HG02759 (cell line): ENCODE data around the gene TMEM123.

Experiments used
- ATAC-seq: cut with Tn5 transposase; IDR thresholded peaks from one replicate; pipeline ENCODE4 v1.9.1; 2021; ENCODE audit warnings: mild to moderate bottlenecking, moderate library complexity; ENCODE audit not compliant: unreplicated experiment

Gene TMEM123, protein sequence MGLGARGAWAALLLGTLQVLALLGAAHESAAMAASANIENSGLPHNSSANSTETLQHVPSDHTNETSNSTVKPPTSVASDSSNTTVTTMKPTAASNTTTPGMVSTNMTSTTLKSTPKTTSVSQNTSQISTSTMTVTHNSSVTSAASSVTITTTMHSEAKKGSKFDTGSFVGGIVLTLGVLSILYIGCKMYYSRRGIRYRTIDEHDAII

GRCh38 chr11:102452461-102453301 is at the start of gene TMEM123:
TSS of gene TMEM123 (minus strand) at chr11:102452765. CDS start at chr11:102452623, 142 bp downstream.
- peak; percentile 68 for ATAC-seq

DNA sequence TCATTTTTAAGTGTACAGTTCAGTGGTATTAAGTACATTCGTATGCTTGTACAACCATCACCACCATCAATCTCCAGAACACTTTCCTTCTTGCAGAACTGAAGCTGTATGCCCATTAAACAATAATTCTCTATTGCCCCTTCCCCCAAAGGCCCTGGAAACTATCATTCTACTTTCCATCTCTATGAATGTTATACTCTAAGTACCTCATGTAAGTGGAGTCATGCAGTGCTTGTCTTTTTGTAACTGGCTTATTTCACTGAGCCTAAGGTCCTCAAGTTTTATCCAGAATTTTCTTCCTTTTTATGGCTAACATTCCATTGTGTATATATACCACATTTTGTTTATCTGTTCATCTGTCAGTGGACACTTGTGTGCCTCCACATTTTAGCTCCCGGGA is 48.3 kb upstream of the TMEM123 start:
- no peak for ATAC-seq

- ATAC-seq = no peak
Measured at GRCh38 chr11:102499931-102500330, 47.4 kb upstream of the TMEM123 start.

- no peak for ATAC-seq
Measured at GRCh38 chr11:102499151-102499550, 46.6 kb upstream of the TMEM123 start.

GRCh38 chr11:102497061-102497460 is 44.5 kb upstream of the TMEM123 start:
- ATAC-seq = no peak

GRCh38 chr11:102495161-102496042 is 42.8 kb upstream of the TMEM123 start:
- ATAC-seq = peak; percentile 81

GRCh38 chr11:102494216-102494615 is 41.7 kb upstream of the TMEM123 start:
- ATAC-seq = no peak

DNA sequence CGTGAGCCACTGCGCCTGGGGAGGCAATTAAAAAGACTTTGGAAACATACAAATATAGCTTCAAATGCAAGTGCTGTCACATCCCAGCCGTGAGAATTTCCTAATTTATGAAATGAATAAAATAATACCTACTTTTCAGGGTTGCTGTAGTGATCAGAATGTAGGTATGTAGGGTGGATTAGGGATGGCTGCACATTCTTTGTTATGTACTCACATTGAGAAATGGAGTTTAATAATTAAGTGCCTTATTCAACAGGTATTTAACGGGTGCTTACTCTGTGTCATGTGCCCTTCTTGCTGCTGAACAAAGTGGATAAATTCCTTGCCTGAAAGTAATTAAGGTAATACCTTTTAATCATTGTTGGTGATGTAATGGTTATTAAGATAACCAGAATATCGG is 41.0 kb upstream of the TMEM123 start:
- ATAC-seq = no peak

DNA sequence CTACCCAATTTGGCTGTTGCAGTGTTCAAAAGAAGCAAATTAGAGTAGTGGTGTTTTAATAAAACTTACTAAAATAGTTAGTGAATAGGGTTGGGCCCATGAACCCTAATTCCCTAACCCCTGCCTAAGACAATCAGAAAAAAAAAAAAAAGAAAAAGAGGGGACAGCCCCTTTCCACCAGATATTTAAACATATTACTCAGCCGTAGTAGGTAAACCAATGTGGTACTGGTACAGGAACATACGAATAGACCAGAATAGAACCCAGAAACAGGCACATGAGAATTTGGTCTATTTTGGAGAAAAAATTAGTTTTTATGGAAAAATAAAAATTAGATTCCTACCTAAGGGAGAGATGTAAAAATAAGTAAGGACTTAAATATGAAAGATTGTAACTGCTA is 39.4 kb upstream of the TMEM123 start:
- ATAC-seq = no peak

DNA sequence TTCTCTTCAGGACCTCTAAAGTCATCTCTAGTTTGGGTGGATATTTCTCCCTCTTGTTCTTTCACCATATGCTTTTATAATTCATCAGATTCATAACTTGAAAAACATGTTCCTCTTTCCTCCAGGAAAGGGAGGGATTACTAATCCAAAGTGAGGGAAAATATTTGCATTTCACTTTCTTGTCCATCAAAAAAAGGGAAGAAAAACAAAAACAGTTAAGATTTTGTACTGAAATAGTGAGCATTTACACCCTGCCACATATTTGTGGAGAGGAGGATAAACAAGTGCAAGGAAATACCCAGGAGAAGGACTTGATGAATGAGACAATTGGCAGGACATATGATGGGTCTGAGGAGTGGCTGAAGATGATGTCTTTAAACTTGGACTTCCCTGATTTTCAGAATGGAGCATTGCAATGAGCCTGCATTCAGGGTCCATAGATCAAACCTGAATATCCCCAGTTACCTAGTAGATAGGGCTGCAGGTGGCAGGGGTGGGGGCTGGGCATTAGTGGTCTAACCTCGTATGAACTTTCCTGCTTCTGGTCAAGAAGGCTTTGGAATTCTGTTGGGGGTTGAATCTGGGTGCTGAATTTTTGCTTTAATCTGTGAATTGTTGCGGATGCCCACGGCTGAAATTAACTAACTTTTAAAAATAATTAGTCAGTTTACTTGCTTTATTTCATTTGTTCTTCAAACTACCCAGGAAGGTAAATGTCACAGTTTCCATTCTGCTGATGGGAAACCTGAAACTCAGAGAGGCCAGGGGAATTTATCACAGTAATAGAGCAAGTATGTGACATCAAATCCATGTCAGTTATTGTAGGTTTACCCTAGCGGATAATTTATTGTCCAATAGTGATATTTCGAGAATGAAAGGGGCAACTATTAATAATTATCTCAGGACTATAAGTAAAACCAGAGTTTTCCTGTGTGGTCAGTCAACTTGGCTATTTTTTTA is 36.9 kb upstream of the TMEM123 start:
- ATAC-seq = no peak

GRCh38 chr11:102488208-102488607 is 35.6 kb upstream of the TMEM123 start:
- ATAC-seq = peak; percentile 65

DNA sequence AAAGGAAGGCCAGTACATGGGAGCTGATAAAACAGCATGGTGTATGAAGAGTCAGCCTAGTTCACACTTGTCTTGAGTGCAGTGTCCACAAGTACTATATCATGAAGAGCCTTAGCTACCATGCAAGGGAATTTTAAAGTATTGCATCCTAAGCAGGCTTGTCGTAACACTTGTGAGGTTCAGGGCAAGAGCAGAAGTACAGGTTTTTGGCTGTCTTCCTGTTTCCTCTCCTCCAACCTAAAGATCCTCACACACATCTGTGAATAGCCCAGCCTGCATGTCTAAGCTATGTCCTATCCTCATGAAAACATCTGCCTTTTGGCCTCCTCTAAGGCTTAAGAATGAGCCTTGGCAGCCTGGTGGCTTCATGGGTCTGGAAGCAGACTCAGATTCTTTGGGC is 34.6 kb upstream of the TMEM123 start:
- ATAC-seq = no peak

DNA sequence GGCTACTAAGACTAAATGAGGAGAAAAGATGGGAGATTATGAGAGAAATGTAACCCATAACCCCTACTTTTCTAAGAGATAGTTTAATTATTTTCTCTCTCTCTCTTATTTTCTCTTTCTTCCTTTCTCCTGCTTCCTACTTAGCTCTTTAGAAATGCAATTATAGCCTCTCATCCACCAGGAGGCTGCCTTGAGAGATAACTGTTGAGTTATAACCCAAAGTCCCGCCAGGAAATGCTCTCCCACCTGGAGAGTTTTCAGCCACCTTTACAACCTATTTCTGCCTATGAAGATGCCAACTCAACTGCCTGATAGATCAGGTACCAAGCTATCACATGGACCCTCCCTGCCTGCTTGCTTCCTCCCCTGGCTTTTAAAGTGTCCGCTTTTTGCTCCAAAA is 34.0 kb upstream of the TMEM123 start:
- no peak for ATAC-seq

DNA sequence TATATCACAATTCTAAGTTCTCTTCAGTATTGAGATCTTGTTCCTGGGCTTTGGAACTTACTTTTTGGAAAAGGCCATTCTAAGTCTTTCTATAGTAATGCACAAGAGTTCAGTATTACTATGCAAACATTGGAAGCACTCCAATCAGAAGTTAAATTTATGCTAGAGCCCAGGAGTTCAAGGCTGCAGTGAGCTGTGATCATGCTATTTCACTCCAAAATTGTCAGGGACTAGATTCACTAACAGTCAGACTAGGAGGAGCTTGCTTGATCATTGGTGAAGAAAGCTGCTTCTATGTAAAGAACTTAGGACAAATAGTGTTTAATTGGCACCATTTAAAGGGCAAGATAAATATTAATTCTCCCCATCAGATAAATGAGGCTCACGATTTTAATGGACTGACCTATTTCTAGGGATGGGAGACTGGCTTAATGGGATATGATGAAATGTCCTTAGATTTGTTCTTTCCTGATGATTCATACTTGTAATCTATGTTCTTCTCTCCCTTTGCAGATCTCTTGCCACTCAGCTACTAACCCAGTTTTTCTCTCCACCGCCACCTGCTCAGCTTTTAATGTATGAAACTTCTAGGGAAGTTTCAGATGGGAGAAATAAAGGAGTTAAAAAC is 32.6 kb upstream of the TMEM123 start:
- no peak for ATAC-seq

DNA sequence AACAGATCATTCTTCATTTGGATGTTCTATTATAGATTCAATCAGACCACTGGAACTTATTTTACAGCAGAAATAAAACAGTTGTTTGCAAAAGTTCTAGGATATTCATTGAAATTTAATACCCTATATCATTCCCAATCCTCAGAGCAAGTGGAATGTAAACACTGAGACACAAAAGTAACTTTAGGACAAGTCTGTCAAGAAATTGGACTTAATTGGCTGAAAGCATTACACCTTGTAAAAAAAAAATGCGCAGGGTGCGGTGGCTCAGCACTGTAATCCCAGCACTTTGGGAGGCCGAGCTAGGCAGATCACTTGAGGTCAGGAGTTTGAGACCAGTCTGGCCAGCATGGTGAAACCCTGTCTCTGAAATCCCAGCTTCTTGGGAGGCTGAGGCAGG is 29.9 kb upstream of the TMEM123 start:
- no peak for ATAC-seq

GRCh38 chr11:102479733-102480132 is 27.2 kb upstream of the TMEM123 start:
- no peak for ATAC-seq

DNA sequence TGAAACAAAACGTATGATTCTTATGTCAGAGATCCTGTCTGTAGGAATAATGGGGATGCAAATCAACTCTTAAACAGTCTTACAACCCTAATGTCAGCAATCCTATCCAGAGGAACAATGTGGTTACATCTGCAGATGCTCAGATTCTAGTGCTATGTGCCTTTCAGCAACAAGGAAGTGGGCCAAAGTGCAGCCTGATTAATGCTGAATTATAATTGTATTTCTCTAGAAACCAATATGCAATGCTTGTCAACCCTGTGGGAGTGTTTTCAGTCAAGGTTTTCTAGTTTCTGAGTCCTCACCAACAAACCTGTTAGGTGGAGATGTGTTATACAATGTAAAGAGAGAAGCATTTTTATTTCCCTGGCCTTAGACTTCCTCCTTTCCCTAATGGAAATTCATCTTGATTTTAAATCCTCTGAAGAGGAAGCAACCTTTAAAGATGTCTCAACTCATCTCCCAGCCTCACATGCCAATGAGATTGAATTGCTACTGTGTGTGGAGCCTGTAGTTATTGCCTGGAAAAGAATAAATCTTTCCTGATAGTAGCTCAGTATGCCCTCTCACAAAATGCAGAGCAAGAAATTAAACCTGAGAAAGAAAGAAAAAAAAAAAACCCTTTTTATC is 26.2 kb upstream of the TMEM123 start:
- ATAC-seq = no peak

DNA sequence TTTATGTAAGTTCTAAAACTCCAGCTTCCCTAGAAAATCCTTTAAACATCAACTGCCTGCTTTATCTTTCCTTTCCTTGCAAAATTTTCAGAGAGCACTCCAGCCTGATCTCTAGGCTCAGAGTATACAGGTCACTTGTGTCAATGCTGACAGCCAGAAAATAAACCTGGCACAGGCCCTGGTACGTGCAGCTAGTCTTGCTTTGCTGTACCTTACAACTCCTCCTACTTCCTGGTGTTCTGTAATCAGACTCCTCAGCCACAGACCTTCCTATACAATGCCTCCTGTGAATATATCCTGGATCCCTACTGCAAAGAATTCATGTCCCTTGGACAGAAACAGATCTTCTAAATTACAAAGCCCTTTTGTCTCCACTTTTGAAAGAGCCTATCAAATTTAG is 24.2 kb upstream of the TMEM123 start:
- ATAC-seq = no peak

GRCh38 chr11:102476069-102476468 is 23.5 kb upstream of the TMEM123 start:
- no peak for ATAC-seq
